Esophagus mucosa (tissue), 1 donor: ENCODE results near the gene C3orf62. TPM values are rescaled to one million over a fixed set of nuclear protein-coding genes. Genes with fewer than 3 reads are reported as not detected.
A peak's percentile ranks its signal among the peaks of the same experiment; 100 is the strongest.
"Not testable (repeated sequence)": the region's sequence is repeated elsewhere in the genome, so short reads cannot be mapped to it uniquely, and the experiment has no call there.

Experiments used
- ATAC-seq: fragments of 200-7000 bp; cut with Tn5 transposase; one replicate; pipeline ENCODE4 v1.9.1; 2020
- total RNA-seq: library from RNA; stranded (reverse); gene quantifications from one replicate; pipeline ENCODE4 v1.2.4, GENCODE V29; 2023
- donor health status: DM: yes; HTN: yes; CAD: no.

The C3orf62 gene
- total RNA-seq, 1 donor from 2014 or later, result 4.5 TPM

GRCh38 chr3:49266410-49267095 lies 10.5 kb downstream of the C3orf62 start:
- no peak for ATAC-seq

GRCh38 chr3:49265661-49266386 lies 11.2 kb downstream of the C3orf62 start:
- ATAC-seq, result peak; percentile 8

GRCh38 chr3:49263159-49263889 lies 13.7 kb downstream of the C3orf62 start:
- ATAC-seq, result no peak

DNA sequence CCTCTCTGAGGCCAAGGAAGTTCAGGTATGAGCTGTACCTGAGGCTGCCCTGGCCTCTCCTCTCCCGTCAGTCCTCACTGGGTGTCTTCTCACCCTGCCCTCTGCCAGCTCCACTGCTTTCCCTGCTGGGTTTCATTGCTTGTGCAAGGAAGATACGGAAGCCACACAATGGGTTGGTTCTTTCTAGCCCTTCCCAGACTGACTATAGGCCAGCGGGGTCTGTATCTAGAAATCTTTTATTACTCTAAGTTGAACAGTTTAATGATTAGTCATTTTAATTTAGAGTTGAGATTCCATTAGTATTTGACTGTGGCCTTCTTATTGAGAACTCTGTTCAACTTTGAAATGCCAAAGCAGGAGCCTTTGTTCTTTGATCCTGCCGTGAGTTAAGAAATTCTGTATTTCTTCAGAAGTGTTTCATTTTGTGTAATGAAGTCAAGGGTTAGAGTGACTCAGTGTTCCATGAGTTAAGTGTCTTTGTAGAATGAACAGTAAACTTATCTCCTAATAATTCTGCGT lies 16.2 kb downstream of the C3orf62 start:
- ATAC-seq, result peak; percentile 53

DNA sequence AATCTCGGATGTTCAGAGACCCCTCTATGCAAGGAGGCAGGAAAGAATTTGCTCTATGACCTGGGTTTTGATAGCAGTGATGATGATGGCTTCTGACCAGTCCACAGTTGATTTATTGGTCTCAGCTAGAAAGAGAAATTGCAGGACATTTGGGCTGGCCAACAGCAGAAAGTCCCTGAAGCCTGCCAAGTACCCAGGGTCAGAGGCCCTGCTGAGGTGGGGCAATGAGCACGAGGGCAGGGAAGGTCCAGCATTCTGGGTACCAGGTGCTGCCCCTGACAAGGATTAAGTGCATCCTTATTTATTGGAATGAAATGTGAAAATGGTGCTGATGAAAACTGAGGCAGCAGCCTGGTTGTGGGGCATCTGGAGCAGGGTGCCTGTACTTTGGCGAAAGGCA lies 19.8 kb downstream of the C3orf62 start:
- ATAC-seq, result no peak

DNA sequence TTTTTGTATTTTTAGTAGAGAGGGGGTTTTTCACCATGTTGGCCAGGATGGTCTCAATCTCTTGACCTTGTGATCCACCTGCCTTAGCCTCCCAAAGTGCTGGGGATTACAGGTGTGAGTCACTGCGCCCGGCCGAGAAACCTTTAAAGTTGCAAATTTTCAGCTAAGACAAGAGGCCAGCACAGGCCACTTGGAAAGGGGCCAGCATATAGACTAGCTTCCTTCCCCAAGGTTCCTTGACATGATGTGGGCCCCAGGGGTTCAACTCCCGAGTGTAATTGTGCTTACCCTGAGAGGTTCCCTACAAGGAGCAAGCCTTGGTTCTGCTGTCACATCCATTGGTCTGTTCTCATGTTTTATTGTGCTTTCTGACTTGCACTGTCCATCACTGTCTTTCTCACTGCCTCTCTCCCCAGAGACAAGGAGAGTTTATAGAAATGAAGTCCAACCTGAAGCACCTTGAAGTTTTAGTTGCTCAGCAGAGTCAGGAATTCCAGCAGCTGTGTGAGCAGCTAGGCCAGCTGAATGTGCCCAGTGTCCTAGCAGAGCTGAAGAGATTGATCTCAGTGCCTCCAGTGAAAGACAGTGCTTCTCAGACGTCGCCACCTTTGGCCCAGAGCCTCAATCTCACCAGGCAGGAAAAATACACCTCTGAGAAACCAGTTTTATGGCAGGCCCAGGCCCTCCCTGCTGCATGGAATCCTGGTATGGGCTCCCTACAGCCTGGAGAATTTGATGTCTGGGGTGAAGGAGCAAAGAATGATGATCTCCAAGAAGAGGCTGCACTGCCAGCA lies 21.1 kb downstream of the C3orf62 start:
- ATAC-seq, result peak; percentile 45

- no peak for ATAC-seq
These were observed 21.9 kb downstream of the C3orf62 start for GRCh38 chr3:49255112-49255511.

DNA sequence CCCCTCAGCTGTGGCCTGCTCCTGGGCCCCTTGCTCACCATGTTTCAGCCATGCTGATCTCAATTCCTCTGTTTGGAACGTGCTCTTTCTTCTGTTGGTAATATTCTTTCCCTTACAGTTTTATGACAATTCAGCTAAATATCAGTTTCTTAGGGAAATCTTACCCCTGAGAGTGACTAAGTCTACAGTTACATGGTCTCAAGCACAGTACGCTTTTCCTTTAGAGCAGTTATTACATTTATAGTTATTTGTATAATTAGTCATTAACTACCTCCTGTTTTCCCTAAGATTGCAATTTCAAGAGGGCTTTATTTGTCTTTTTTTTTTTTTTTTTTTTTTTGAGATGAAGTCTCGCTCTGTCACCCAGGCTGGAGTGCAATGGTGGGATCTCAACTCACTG lies 23.5 kb downstream of the C3orf62 start:
- no peak for ATAC-seq

DNA sequence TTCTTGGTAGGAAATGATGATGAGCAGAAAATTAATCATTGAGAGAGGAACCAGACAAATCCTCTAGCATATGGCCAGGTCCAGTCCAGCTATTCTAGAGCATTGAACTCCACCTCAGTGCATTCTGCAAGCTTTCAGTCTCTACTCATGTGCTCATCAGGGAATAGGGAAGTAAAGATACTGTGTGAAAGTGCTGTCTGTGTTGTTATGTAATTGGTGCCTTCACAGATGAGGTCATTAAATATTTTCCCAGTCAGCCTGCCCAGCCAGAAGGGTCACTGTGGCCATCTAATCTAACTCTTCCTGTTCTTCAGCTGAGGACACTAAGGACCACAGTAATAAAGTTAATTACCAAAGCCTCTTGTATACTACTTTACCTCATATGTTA lies 28.2 kb downstream of the C3orf62 start:
- peak; percentile 92 for ATAC-seq

DNA sequence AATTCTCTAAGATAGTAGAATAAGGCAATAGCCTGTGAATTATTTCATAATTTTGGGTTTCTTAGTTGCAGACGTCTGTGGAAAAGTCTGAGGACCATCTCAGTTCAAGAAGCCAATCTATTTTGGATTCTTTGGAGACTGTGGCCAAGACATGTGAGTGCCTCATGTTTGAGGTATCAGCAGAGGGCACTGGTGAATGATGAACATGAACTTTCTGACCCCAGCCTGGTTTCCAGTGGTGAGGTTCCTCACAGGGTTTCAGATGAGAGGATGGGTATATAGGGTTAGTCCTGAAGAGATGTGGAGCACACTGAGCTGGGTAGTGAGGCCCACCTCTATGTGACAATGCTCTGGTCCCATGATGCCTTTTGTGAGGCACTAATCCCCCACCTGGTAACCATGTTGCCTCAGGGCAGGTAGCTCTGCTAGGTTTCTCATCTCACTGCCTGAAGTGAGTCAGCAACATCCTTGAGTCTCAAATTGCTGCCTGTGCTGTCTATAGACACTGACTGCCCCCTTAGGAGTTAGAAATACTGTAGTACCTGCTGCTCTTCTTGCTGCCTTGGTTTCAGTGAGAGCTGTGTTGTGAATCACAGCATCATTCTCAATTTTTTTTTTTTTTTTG lies 32.3 kb downstream of the C3orf62 start:
- ATAC-seq, result peak; percentile 71

DNA sequence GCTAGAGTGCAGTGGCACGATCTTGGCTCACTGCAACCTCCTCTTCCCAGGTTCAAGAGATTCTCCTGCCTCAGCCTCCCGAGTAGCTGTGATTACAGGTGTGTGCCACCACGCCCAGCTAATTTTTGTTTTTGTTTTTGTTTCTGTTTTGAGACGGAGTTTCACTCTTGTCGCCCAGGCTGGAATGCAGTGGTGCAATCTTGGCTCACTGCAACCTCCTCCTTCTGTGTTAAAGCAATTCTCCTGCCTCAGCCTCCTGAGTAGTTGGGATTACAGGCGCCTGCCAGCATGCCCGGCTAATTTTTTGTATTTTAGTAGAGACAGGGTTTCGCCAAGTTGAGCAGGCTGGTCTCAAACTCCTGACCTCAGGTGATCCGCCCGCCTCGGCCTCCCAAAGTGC lies 36.9 kb downstream of the C3orf62 start:
- not testable (repeated sequence) for ATAC-seq

DNA sequence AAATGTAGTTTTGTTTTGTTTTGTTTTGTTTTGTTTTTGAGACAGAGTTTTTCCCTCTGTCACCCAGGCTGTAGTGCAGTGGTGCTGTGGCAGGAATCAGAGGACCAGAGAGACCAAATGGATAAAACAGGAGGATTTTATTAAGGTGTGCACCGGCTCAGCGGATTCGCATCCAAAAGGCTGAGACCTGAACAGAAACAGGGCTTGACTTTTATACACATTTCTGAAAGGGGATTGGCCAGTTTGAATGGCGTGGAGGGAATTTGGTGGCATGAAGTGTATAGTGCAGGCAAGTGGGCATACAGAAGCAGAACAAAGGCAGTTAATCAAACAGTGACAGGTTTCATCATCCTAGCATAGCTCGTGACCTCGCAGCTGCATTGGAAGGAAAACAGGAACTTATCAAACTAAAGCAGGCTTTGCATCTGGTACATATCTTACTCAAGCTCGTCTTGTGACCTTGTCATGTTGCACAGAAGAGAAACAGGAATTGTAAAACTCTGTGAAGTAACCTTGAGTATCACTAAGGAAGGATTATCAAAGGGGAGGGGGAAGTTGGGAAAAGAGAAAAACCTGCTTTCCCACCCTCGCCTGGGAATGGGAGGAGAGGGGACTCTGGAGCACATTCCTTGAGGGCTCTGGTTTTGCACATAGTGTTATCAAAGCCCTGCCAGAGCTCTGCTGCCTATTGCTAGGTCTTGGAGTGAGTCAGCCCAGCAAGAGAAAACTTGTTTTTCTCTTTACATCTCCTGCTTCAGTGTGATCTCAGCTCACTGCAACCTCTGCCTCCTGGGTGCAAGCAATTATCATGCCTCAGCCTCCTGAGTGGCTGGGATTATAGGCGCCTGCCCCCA lies 38.5 kb downstream of the C3orf62 start:
- ATAC-seq, result peak; percentile 97

- ATAC-seq, result no peak
These were observed 39.7 kb downstream of the C3orf62 start for GRCh38 chr3:49237344-49237743.

DNA sequence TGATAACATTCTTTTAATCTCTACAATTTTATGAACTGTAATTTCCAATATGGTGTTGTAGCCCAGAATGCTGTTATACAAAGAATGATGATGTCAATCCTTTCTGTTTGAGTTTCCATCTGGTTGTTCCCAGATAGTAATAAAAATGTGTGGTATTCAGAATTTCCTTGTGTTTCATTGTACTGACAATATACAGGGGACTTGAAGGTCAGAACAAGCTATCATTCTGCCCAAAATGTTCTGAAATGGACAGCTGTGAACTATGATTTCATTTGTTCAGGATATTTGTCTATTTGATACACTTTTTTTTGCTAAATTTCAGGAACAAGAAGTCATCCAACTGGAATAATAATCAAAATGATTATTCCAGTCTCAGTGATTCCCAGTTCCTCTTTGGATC lies 40.8 kb downstream of the C3orf62 start:
- no peak for ATAC-seq

- ATAC-seq, result not testable (repeated sequence)
These were observed 48.2 kb downstream of the C3orf62 start for GRCh38 chr3:49228817-49229216.

GRCh38 chr3:49222002-49222401 lies 55.0 kb downstream of the C3orf62 start:
- ATAC-seq, result peak; percentile 87

GRCh38 chr3:49220985-49221563 lies 56.0 kb downstream of the C3orf62 start:
- ATAC-seq, result not testable (repeated sequence)

- no peak for ATAC-seq
These were observed 57.9 kb downstream of the C3orf62 start for GRCh38 chr3:49219132-49219531.
